ENCODE results near the gene NPFF. TPM values are rescaled to one million over a fixed set of nuclear protein-coding genes. Genes with fewer than 3 reads are reported as not detected.

Gene NPFF
- total RNA-seq, 3 donors from 2014 or later (not counting 1 experiment from before 2014, with no cell fraction given): not detected

DNA sequence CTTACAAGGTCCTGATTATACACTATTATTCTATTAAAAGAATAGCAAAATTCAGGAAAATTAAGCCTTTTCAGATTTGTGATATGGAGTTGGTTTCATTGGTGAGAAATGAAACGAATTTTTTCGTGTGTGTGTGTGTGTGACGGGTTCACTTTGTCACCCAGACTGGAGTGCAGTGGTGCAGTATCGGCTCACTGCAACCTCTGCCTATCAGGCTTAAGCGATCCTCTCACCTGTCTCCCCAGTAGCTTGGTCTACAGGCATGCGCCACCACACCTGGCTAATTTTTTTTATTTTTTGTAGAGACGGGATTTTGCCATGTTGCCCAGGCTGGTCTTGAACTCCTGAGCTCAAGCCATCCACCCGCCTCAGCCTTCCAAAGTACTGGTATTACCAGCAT, 45.7 kb downstream of the NPFF start:
- H3K36me3 ChIP-seq (ENCODE audit: control insufficient read depth, insufficient read depth, low read length): peaks cover 99% of the 10 kb centered on the region
- no peak for DNase-seq
- no peaks in the 10 kb centered on the region for H3K27me3 Mint-ChIP-seq (ENCODE audit: low read depth in 2 of 2)
- intact Hi-C loops (cut with micrococcal nuclease): no loop called here
- no peaks in the 10 kb centered on the region for H3K4me1 ChIP-seq (ENCODE audit: control insufficient read depth, insufficient read depth, low read length)
- WGBS (ENCODE audit: insufficient coverage): 96% methylated on average over 8 of the region's 8 CpGs
- no peaks in the 10 kb centered on the region for H3K9me3 ChIP-seq (ENCODE audit: control insufficient read depth, insufficient read depth, low read length)
- peaks cover 33 to 37% of the 10 kb centered on the region in 2 donors for H3K4me1 Mint-ChIP-seq
- H3K27ac Mint-ChIP-seq: peak overlapping the region in 1 of 2 donors; percentile 41
- H3K27me3 ChIP-seq (ENCODE audit: control insufficient read depth, insufficient read depth, low read length): no peaks in the 10 kb centered on the region
- no peak overlapping the region for H3K27ac ChIP-seq (ENCODE audit: low read length)
- no peaks in the 10 kb centered on the region for H3K9me3 Mint-ChIP-seq
- no peak overlapping the region for H3K4me3 ChIP-seq (ENCODE audit: low read length)
- no peak overlapping the region for H3K4me3 Mint-ChIP-seq
- TF ChIP-seq, protein P1, sequence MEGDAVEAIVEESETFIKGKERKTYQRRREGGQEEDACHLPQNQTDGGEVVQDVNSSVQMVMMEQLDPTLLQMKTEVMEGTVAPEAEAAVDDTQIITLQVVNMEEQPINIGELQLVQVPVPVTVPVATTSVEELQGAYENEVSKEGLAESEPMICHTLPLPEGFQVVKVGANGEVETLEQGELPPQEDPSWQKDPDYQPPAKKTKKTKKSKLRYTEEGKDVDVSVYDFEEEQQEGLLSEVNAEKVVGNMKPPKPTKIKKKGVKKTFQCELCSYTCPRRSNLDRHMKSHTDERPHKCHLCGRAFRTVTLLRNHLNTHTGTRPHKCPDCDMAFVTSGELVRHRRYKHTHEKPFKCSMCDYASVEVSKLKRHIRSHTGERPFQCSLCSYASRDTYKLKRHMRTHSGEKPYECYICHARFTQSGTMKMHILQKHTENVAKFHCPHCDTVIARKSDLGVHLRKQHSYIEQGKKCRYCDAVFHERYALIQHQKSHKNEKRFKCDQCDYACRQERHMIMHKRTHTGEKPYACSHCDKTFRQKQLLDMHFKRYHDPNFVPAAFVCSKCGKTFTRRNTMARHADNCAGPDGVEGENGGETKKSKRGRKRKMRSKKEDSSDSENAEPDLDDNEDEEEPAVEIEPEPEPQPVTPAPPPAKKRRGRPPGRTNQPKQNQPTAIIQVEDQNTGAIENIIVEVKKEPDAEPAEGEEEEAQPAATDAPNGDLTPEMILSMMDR (IDR thresholded peaks at IDR 0.05): no peak
- ATAC-seq: no peak
- peaks cover 34% of the 10 kb centered on the region for H3K36me3 Mint-ChIP-seq

DNA sequence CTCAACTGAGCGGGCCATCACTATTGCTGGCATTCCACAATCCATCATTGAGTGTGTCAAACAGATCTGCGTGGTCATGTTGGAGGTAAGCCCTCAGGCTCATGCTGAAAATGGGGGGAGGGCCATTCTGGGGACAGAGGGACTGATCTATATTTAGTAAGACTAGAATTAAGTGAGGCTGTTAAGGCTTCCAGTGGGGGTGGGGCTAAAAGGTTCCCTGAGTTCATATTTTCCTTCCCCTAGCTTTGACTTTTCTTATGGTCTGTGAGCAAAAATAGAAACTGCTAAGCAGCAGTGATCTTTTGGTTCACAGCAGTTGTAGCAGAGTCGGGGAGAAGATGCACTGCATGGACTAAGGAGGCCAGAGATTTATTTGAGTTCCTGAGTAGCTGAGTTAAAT, 46.2 kb downstream of the NPFF start:
- Mint-ChIP-seq H3K27ac (peak overlapping the region; percentile 9 to 41), H3K4me1 (peaks cover 29 to 33% of the 10 kb centered on the region in 2 donors), H3K27me3 (ENCODE audit: low read depth in 2 of 2) (no peaks in the 10 kb centered on the region), H3K4me3 (no peak overlapping the region), H3K36me3 (peaks cover 30% of the 10 kb centered on the region), H3K9me3 (no peaks in the 10 kb centered on the region)
- H3K27me3 ChIP-seq (ENCODE audit: control insufficient read depth, insufficient read depth, low read length): no peaks in the 10 kb centered on the region
- no peaks in the 10 kb centered on the region for H3K4me1 ChIP-seq (ENCODE audit: control insufficient read depth, insufficient read depth, low read length)
- no peak overlapping the region for H3K27ac ChIP-seq (ENCODE audit: low read length)
- TF ChIP-seq, protein P1 (IDR thresholded peaks at IDR 0.05): no peak
- H3K36me3 ChIP-seq (ENCODE audit: control insufficient read depth, insufficient read depth, low read length): peaks cover 99% of the 10 kb centered on the region
- ATAC-seq: no peak
- intact Hi-C loops (cut with micrococcal nuclease): no loop called here
- no peak overlapping the region for H3K4me3 ChIP-seq (ENCODE audit: low read length)
- no peaks in the 10 kb centered on the region for H3K9me3 ChIP-seq (ENCODE audit: control insufficient read depth, insufficient read depth, low read length)
- 93% methylated on average over 3 of the region's 3 CpGs for whole genome bisulfite sequencing (ENCODE audit: insufficient coverage)
- no peak for DNase-seq

DNA sequence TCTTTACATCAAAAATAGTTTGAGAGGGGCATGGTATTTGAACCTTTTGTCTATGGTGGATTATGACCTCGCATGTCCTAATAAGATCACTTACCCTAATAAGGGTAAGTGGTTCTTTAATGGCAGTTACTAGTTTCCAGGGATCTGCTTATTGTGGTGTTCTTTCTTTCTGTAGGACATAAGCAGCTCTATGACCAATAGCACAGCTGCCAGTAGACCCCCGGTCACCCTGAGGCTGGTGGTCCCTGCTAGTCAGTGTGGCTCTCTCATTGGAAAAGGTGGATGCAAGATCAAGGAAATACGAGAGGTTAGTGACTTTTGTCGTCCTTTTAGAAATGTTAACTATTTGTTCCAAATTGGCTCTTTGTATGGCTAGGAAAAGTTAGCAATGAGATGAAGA, 48.2 kb downstream of the NPFF start:
- H3K27me3 Mint-ChIP-seq (ENCODE audit: low read depth in 2 of 2): no peaks in the 10 kb centered on the region
- peaks cover 39% of the 10 kb centered on the region for H3K36me3 Mint-ChIP-seq
- DNase-seq (no peak), ATAC-seq (no peak)
- H3K4me3 Mint-ChIP-seq: no peak overlapping the region
- Histone ChIP-seq H3K36me3 (ENCODE audit: control insufficient read depth, insufficient read depth, low read length) (peaks cover 100% of the 10 kb centered on the region), H3K4me3 (ENCODE audit: low read length) (no peak overlapping the region), H3K27me3 (ENCODE audit: control insufficient read depth, insufficient read depth, low read length) (no peaks in the 10 kb centered on the region), H3K27ac (ENCODE audit: low read length) (no peak overlapping the region), H3K4me1 (ENCODE audit: control insufficient read depth, insufficient read depth, low read length) (no peaks in the 10 kb centered on the region), H3K9me3 (ENCODE audit: control insufficient read depth, insufficient read depth, low read length) (no peaks in the 10 kb centered on the region)
- peaks cover 29 to 39% of the 10 kb centered on the region in 2 donors for H3K4me1 Mint-ChIP-seq
- H3K27ac Mint-ChIP-seq: no peak overlapping the region
- intact Hi-C loops (cut with micrococcal nuclease): no loop called here
- TF ChIP-seq, protein P1 (IDR thresholded peaks at IDR 0.05): no peak
- no peaks in the 10 kb centered on the region for H3K9me3 Mint-ChIP-seq
- WGBS (ENCODE audit: insufficient coverage): 98% methylated on average over 4 of the region's 4 CpGs

Other genes starting within 250 kb of the NPFF start
- 1 to 10 TPM; 1.9 to 5.8 (median 3.1) TPM for gene ESPL1, start 239.2 kb downstream of the NPFF start, total RNA-seq
- 100 to 1,000 TPM; 365 to 450 (median 439) TPM for gene PFDN5, start 211.9 kb downstream of the NPFF start, total RNA-seq
- 10 to 100 TPM; 22.8 to 30.6 (median 28.1) TPM for gene MYG1, start 207.8 kb downstream of the NPFF start, total RNA-seq
- gene AAAS, start 185.9 kb downstream of the NPFF start, total RNA-seq: 10 to 100 TPM; 34.3 to 50.4 (median 45.0) TPM
- under 1 TPM in 1 of 3 donors, not detected in 2; 0.07 TPM for gene SP7, start 171.1 kb downstream of the NPFF start, total RNA-seq
- 10 to 100 TPM; 84.6 to 96.3 (median 88.5) TPM for gene SP1, start 127.3 kb downstream of the NPFF start, total RNA-seq
- gene AMHR2, start 83.6 kb downstream of the NPFF start, total RNA-seq: not detected
- gene PRR13, start 65.8 kb downstream of the NPFF start, total RNA-seq: 100 to 1,000 TPM; 214 to 233 (median 231) TPM
- gene PCBP2, start 55.4 kb downstream of the NPFF start, total RNA-seq: 1,000 to 10,000 TPM in 1 of 3 donors, 100 to 1,000 TPM in 2; 910 to 1,083 (median 943) TPM
- 10 to 100 TPM; 15.3 to 21.8 (median 21.8) TPM for gene MAP3K12, start 8.0 kb downstream of the NPFF start, total RNA-seq
- 10 to 100 TPM; 23.8 to 35.1 (median 33.7) TPM for gene TARBP2, start 6.2 kb downstream of the NPFF start, total RNA-seq
- gene ATF7, start 118.9 kb upstream of the NPFF start, total RNA-seq: 10 to 100 TPM; 32.3 to 42.3 (median 34.9) TPM
- gene ATP5MC2, start 168.6 kb upstream of the NPFF start, total RNA-seq: 100 to 1,000 TPM; 180 to 195 (median 184) TPM
- 100 to 1,000 TPM; 215 to 256 (median 226) TPM for gene CALCOCO1, start 220.0 kb upstream of the NPFF start, total RNA-seq
- gene CISTR, start 244.5 kb upstream of the NPFF start, total RNA-seq: not detected

All from natural killer cell (primary cell).